ENCODE data around the gene SLC7A6OS. TPM values are rescaled to one million over a fixed set of nuclear protein-coding genes. Genes with fewer than 3 reads are reported as not detected.

Gene SLC7A6OS
- total RNA-seq, 2 experiments from 2014 or later, result 29.0 to 32.1 TPM

DNA sequence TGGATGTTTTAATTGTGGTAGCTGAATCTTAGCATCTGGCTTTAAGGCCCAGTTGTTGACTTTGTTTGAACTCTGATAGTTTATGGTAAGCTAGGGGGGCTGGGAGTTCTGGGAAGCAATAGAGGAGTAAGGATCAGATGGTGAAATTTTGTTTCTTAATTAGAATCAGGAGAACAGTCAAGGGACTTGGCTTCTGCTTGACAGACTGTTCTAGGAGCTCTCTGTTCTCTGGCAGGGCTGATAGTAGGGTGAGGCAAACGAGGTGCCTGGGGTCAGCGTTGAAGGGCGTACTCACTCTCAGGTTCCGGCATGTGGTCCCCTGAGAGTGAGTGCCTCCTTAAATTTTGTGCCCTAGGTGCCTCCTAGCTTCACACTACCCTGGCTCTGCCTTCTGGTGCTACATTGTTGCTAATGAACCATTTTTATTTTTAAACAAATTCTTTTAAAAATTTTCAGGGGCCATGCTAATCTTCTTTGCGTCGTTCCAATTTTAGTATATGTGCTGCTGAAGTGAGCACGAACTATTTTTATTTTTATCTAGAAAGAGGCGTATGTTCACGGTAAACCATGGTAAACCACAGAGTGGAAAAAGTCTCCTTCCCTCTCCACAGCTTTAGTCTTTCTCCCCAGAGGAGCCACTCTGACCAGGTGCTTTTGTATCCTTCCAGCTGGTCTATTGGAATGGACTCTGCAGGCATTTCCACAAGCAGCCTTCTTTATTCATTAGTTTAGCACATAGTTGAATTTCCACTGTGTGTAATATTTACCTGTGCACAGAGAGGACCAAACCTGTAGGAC lies 26.7 kb downstream of the SLC7A6OS start:
- Histone ChIP-seq H3K4me3 (ENCODE audit: low read length) (peak overlapping the region; percentile 20), H3K4me1 (ENCODE audit: insufficient read depth, low read length) (peaks cover 100% of the 10 kb centered on the region), H3K9me3 (ENCODE audit: control insufficient read depth in 1 of 2, insufficient read depth in 1 of 2, low read length in 2 of 2) (no peaks in the 10 kb centered on the region), H3K27me3 (ENCODE audit: control insufficient read depth in 1 of 2, insufficient read depth in 2 of 2, low read length in 2 of 2) (no peaks in the 10 kb centered on the region), H3K36me3 (ENCODE audit: insufficient read depth, low read length) (peaks cover 39% of the 10 kb centered on the region), H3K27ac (ENCODE audit: low read depth in 1 of 2, low read length in 2 of 2) (peak overlapping the region; percentile 73 to 80)
- Mint-ChIP-seq H3K27ac (peak overlapping the region; percentile 87), H3K36me3 (ENCODE audit: low read depth) (peaks cover 80% of the 10 kb centered on the region), H3K27me3 (no peaks in the 10 kb centered on the region), H3K4me3 (peak overlapping the region; percentile 68), H3K9me3 (no peaks in the 10 kb centered on the region), H3K4me1 (ENCODE audit: low read depth) (peaks cover 92% of the 10 kb centered on the region)
- intact Hi-C loops (cut with DNase I, micrococcal nuclease), result loop anchor here in 1 of 2 experiments (2.0 kb wide), 1 partner anchor 19 kb away; the partner anchor contains the start of gene SLC7A6
- ATAC-seq (ENCODE audit: poor library complexity), result no peak
- CTCF ChIA-PET, result interaction anchor here (0.7 to 23.0 kb wide), 5 partner anchors 13 to 467 kb away, joined by 3 to 278 read pairs (median 3); partner anchors contain the start of gene SLC7A6
- POLR2A ChIA-PET, result interaction anchor here (0.8 to 14.1 kb wide), 6 partner anchors 10 to 179 kb away, joined by 3 to 271 read pairs (median 30); partner anchors contain the start of genes PRMT7, SLC7A6 and SLC7A6OS
- peak in 2 of 14 experiments; percentile 26 to 37 for DNase-seq
- TF ChIP-seq, protein P1, sequence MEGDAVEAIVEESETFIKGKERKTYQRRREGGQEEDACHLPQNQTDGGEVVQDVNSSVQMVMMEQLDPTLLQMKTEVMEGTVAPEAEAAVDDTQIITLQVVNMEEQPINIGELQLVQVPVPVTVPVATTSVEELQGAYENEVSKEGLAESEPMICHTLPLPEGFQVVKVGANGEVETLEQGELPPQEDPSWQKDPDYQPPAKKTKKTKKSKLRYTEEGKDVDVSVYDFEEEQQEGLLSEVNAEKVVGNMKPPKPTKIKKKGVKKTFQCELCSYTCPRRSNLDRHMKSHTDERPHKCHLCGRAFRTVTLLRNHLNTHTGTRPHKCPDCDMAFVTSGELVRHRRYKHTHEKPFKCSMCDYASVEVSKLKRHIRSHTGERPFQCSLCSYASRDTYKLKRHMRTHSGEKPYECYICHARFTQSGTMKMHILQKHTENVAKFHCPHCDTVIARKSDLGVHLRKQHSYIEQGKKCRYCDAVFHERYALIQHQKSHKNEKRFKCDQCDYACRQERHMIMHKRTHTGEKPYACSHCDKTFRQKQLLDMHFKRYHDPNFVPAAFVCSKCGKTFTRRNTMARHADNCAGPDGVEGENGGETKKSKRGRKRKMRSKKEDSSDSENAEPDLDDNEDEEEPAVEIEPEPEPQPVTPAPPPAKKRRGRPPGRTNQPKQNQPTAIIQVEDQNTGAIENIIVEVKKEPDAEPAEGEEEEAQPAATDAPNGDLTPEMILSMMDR (IDR thresholded peaks at IDR 0.05), result no peak

GRCh38 chr16:68283346-68283745 lies 27.4 kb downstream of the SLC7A6OS start:
- CTCF ChIA-PET, result interaction anchor here (0.9 to 23.0 kb wide), 4 partner anchors 14 to 64 kb away, joined by 3 to 278 read pairs (median 11); partner anchors contain the start of gene SLC7A6
- H3K27ac Mint-ChIP-seq, result peak overlapping the region; percentile 87
- intact Hi-C loops (cut with DNase I, micrococcal nuclease), result no loop called here
- no peaks in the 10 kb centered on the region for H3K27me3 ChIP-seq (ENCODE audit: control insufficient read depth in 1 of 2, insufficient read depth in 2 of 2, low read length in 2 of 2)
- ATAC-seq (ENCODE audit: poor library complexity), result no peak
- TF ChIP-seq, protein P1 (IDR thresholded peaks at IDR 0.05), result no peak
- peak overlapping the region; percentile 73 to 80 for H3K27ac ChIP-seq (ENCODE audit: low read depth in 1 of 2, low read length in 2 of 2)
- H3K36me3 ChIP-seq (ENCODE audit: insufficient read depth, low read length), result peaks cover 37% of the 10 kb centered on the region
- H3K4me3 Mint-ChIP-seq, result peak overlapping the region; percentile 68
- no peaks in the 10 kb centered on the region for H3K9me3 Mint-ChIP-seq
- peaks cover 94% of the 10 kb centered on the region for H3K4me1 ChIP-seq (ENCODE audit: insufficient read depth, low read length)
- no peak for DNase-seq
- H3K36me3 Mint-ChIP-seq (ENCODE audit: low read depth), result peaks cover 78% of the 10 kb centered on the region
- H3K4me3 ChIP-seq (ENCODE audit: low read length), result peak overlapping the region; percentile 20
- H3K9me3 ChIP-seq (ENCODE audit: control insufficient read depth in 1 of 2, insufficient read depth in 1 of 2, low read length in 2 of 2), result no peaks in the 10 kb centered on the region
- POLR2A ChIA-PET, result interaction anchor here (0.6 to 14.1 kb wide), 8 partner anchors 8 to 1618 kb away, joined by 3 to 271 read pairs (median 6); partner anchors contain the start of genes PRMT7, SLC7A6 and SLC7A6OS
- H3K4me1 Mint-ChIP-seq (ENCODE audit: low read depth), result peaks cover 90% of the 10 kb centered on the region
- H3K27me3 Mint-ChIP-seq, result no peaks in the 10 kb centered on the region

DNA sequence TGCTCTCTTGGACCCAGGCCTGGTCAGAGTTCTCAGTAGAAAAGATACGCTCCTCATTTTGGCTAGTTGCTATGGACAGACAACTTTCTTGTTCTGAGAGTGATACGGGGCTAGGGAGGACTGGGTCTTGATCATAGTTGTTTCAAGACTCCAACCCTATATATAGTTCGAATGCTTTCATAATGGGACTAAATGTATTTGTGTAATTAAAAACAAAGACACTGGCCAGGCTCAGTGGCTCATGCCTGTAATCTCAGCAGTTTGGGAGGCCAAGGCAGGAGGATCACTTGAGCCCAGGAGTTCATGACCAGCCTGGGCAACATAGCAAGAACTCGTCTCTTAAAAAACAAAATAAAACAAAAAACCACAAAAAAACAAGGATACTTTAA lies 28.7 kb downstream of the SLC7A6OS start:
- intact Hi-C loops (cut with DNase I, micrococcal nuclease), result no loop called here
- Mint-ChIP-seq H3K4me1 (ENCODE audit: low read depth) (peaks cover 77% of the 10 kb centered on the region), H3K36me3 (ENCODE audit: low read depth) (peaks cover 67% of the 10 kb centered on the region), H3K27me3 (no peaks in the 10 kb centered on the region), H3K27ac (peak overlapping the region; percentile 87), H3K4me3 (peak overlapping the region; percentile 87), H3K9me3 (no peaks in the 10 kb centered on the region)
- ATAC-seq (ENCODE audit: poor library complexity), result no peak
- POLR2A ChIA-PET, result interaction anchor here (11.6 to 14.1 kb wide), 2 partner anchors 10 to 19 kb away, joined by 151 to 271 read pairs; partner anchors contain the start of gene SLC7A6
- CTCF ChIA-PET, result interaction anchor here (1.3 to 23.0 kb wide), 2 partner anchors 8 to 19 kb away, joined by 4 to 278 read pairs; partner anchors contain the start of gene SLC7A6
- H3K36me3 ChIP-seq (ENCODE audit: insufficient read depth, low read length), result peaks cover 32% of the 10 kb centered on the region
- no peak overlapping the region for H3K4me3 ChIP-seq (ENCODE audit: low read length)
- no peaks in the 10 kb centered on the region for H3K9me3 ChIP-seq (ENCODE audit: control insufficient read depth in 1 of 2, insufficient read depth in 1 of 2, low read length in 2 of 2)
- peaks cover 93% of the 10 kb centered on the region for H3K4me1 ChIP-seq (ENCODE audit: insufficient read depth, low read length)
- DNase-seq, result peak in 1 of 14 experiments; percentile 2
- no peaks in the 10 kb centered on the region for H3K27me3 ChIP-seq (ENCODE audit: control insufficient read depth in 1 of 2, insufficient read depth in 2 of 2, low read length in 2 of 2)
- TF ChIP-seq, protein P1 (IDR thresholded peaks at IDR 0.05), result no peak
- H3K27ac ChIP-seq (ENCODE audit: low read depth in 1 of 2, low read length in 2 of 2), result peak overlapping the region; percentile 44 to 60

Measured in CD4-positive, alpha-beta T cell (primary cell).